GM11168 (cell line): ENCODE data around the gene HSPB8.
"Not testable (repeated sequence)": the region's sequence is repeated elsewhere in the genome, so short reads cannot be mapped to it uniquely, and the experiment has no call there.

Experiments used
- in situ Hi-C: fragments of 300-500 bp; cut with MboI; formaldehyde crosslinking; loops from one replicate; pipeline ENCODE4 v1.12.0; 2022; ENCODE audit warnings: low sequenced_read_pairs; ENCODE audit not compliant: unreplicated experiment

Gene HSPB8

DNA sequence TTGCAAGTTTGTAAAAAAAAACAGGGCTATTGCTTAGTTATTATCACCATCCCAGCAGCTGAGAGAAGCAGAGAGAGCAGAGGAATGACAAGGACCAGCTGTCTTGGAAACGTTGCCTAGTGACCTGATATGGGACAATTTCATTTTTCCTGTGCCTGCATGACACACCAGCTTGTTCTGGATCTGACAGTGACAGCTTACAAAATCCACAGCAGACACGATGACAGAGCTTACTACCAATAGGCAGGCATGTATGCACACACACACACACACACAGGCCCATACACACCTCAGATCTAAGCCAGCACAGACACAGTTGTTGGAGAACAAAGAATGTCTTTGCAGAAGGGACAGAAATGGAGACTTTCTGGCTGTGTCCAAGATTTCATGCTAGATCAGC, 25.4 kb downstream of the HSPB8 start:
- in situ Hi-C loops: no loop called here

DNA sequence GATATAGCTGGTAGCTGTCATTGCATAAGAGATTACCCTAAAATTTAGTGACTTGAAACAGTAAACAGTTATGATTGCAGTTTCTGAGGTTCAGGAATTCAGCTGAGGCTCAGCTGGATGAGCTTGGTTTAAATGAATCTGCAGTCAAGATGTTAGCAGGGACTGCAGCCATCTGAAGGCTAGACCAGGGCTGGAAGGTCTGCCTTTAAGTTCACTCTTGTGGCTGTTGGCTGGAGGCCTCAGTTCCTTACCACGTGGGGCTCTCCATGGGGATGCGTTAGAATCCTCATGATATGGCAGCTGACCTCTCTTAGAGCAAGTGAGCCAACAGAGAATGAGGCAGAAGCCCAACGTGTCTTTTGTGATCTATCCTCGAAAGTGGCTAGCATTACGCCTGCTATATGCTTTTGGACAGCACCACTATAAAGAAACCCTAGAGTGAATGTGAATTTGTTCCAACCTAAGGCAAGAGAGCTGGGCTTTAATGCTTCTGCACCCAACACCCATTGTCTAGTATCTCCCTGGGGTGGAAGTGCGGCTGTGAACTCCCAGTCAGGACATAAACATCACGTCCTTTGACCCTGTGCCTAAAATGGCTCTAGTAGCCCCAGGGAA, 26.0 kb downstream of the HSPB8 start:
- in situ Hi-C loops: no loop called here

DNA sequence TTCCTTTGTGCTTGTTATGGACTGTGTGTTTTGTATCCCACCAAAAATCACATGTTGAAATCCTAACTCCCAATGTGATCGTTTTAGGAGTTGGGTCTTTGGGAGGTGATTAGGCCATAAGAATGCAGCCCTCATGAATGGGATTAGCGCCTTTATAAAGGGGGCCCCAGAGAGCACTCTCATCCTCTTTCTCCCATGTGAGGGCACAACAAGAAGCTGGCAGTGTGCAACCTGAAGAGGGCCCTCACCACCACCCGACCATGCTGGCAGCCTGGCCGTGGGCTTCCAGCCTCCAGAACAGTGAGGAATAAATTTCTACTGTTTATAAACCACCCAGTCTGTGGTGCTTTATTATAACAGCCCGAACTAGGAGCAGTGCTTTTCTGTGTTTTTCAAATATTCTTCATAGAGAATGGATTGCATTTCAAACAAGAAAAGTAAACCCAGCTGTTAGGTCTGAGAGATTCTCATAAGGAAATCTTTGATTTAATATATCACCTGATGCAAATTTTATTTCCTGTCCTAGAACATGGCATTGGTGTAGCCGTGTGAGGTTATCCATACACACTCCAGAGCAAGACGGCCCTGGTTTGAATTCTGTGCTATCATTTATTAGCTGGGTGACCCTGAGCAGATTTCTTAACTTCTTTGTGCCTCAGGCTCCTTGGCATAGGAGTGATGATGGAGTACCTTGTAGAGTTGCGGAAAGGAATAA, 27.8 kb downstream of the HSPB8 start:
- in situ Hi-C loops: no loop called here

DNA sequence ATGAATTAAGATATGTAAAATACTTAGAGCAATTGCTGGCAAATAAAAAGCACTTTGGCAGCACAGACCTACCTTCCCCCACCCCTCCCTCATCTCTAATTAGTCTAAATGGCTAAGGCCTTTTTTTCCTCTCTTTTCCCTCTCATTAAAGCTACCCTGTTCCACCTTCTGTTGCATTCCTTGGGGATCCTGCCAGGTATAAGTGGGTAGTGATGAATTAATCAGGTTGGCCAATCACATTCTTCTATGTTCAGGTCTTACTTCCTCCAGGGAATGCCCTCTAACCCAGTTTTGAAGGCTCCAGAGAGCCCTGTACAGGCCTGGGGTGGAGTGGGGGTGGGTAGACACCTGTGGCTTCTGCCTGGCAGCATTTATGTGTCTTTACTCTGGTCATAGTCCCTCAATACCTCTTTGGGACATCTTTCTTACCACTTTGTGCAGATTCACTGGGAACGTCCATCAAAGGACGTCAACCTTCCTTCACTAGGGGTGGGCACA, 28.4 kb downstream of the HSPB8 start:
- in situ Hi-C loops: no loop called here

DNA sequence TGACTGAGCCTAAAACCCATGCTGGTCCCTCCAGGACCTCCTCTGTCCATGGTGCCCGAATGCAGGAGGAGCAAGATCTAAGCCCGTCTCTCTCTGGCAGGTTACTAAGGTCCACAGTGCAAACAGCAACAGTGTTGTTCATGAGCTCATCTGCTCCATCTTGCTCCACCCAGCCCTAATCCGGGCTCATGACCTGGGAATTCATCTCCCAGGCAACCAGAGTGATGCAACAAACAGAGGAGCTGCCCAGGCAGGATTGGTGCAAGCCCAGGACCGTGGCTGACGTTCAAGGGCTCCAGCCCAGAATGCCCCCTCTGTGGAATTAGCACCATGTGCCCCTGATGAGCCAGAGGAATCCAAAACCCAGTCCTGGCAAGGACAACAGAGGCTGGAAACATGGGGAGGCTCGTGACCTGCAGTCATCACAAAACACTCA, 29.9 kb downstream of the HSPB8 start:
- in situ Hi-C loops: no loop called here

DNA sequence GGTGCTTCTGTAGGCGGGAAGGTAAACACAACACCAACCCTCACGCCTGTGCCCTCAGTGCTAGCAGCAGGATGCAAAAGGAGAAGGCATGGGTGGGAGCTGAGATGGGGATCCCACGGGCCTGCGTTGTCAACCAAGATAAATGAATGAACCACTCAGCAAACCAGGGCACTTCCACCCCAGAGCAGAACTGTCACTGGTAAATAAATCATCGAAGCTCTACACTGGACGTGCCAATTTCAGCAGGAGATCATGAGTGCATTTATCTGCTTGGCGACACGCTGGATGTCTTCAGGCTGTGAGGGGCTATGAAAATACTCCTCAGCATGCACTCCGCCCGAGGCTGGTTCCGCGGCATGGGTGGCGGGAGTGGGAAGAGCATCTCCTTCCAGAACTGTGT, 33.2 kb downstream of the HSPB8 start:
- in situ Hi-C loops: no loop called here

DNA sequence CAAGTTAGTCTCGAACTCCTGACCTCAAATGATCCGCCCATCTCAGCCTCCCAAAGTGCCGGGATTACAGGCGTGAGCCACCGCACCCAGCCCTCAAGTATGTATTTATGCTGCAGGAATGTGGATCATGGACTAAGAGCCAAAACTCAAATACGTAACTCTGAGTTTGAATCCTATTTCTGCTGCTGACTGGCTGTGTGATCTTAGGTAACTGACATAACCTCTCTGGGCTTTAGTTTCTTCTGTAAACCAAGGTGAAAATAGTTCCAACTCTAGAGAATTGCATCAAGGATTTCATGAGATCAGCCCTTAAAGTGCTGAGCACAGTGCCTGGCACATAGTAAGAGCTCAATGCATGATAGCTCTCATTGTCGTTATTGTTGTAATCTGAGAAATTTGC, 37.4 kb downstream of the HSPB8 start:
- in situ Hi-C loops: no loop called here

DNA sequence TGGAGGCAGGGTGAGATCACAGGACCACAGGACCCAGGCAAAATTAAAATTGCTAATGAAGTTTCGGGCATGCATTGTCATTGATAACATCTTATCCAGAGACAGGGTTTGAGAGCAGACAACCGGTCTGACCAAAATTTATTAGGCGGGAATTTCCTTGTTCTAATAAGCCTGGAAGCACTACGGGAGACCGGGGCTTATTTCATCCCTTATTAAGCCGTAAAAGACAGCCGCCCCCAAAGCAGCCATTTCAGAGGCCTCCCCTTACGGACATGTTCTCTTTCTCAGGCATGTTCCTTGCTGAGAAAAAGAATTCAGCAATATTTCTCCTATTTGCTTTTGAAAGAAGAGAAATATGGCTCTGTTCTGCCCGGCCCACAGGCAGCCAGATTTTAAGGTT, 40.1 kb downstream of the HSPB8 start:
- in situ Hi-C loops: not testable (repeated sequence)

DNA sequence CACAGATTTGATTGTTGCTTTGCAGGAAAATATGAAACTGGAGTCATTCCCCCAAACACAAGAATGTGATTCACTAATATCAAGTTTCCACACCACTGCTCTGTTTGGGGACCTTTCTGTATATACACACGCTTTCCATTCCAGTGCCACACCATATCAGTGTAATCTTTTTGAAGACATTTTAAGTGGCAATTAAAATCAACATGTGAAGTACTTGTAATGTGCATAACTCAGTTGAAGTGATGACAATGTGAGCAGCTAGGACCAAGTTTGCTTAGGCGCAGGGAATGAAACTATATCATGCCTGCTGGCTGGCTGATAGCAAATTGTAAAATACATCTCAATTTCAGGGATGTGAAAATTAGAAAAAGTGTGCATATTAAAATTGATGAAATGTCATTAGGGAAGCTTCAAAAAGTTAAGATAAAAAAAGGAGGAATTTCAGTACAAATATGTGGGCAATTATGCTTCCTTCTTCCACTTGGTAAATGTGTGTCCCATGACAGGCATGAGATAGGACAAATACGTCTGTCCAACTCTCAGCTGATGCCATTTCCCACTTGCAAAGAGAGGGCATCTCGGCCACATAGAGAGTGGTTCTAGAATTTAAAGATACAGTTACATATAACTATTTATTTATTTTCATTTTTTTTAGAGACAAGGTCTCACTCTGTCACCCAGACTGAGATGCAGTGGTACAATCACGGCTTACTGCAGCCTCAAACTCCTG, 43.7 kb downstream of the HSPB8 start:
- in situ Hi-C loops: no loop called here

DNA sequence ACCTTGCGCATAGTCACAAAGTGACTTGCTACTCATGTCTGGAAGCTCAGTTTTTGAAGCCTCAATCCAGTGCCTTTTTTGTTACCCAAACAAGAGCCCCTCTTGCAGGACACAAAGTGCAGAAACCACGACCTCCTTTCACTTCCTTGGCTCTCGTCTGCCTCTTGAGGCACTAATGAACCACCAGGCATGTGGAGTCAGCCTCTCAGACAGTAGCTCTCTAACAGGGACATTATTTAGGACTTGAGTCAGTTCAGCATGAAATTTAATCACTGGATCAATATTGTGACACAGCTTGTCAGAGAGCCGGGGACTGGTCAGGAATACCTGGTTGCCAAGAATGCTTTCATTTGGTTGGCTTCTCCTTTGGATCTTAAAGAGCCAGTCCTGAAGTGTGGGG, 46.7 kb downstream of the HSPB8 start:
- in situ Hi-C loops: no loop called here

DNA sequence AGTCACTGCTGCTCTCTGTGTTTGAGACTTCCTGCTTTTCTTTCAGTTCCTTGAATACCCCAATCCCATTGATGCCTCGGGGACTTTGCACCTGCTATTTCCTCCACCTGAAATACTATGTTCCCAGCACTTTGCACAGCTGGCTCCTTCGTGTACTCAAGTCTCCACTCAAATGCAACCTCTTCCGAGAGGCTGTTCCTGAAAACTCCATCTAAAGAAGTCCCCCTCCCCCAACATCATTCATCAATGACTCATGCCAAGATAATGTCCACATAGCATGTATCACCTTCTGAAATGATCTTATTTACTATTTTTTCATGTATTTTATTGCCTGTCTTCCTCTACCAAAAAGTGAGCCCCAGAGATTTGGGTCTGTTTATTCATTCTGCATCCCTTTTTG, 48.6 kb downstream of the HSPB8 start:
- in situ Hi-C loops: no loop called here

DNA sequence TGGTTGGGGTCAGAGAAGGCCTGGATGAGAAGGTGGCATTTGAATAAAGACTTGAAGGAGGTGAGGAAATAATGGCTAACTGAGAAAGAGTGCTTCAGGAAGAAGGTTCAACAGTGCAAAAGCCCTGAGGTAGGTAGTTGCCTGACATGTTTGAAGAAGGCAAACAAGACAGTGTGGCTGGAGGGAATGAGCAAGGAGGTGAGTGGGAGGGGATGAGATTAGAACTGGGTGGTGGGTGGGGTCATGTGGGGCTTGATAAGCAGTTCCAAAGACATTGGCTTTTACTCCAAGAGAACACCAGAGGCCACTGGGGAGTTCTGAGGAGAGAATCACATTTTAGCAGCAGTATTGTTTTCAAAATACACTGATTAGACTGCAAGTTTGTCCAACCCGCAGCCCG, 50.5 kb downstream of the HSPB8 start:
- in situ Hi-C loops: no loop called here

DNA sequence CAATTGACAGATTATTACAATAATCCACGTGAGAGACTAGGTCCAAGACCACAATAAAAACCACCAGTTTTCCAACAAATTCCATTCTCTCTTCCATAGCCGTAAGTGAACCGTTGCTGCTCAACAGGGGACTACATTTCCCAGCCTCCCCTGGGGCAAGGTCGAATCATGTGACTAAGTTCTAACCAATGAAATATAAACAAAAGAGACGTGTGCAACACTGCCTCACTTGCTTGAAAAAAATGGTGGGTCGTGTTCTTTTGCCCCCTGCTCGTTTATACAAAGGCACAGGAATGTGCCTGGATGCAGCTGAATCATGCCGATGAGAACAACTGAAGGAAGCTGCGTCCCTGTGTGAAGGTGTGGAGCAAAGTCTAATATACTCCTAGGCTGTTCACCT, 51.1 kb downstream of the HSPB8 start:
- in situ Hi-C loops: no loop called here

DNA sequence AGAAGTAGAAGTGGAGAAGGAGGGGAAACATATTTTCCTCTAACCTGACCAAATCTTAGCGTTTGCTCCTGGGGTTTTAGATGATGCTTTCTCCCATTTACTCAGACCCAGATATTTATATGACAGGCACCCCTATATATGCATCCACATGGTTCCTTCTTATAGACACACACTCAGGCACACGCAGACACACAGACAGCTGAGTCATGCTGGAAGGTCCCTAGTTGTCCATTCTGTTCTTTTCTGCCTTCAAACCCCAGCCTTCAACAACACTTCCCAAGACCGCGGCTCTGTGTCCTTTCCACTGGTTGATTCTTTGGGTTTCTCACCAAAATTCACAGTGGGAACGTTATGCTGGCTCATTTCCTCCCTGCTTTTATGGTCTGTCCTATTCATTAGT, 52.1 kb downstream of the HSPB8 start:
- in situ Hi-C loops: no loop called here

DNA sequence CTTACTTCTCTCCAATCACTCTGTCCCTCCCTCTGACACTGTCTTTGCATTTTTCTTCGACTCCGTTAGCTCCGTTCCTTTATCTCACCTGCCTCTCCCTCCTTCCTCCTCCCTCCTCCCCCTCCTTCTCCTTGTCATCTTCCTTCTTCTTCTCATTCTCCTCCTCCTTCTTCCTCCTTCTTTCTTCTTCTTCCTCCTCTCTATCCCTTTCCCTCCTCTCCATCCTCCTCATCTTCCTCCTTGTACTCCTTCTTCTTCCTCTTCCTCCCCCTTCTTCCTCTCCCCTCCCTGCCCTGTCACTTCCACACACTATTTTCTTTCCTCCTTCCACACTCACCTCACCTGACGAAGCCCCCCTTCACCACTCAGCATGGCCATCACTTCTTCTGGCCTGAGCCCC, 53.0 kb downstream of the HSPB8 start:
- in situ Hi-C loops: no loop called here

DNA sequence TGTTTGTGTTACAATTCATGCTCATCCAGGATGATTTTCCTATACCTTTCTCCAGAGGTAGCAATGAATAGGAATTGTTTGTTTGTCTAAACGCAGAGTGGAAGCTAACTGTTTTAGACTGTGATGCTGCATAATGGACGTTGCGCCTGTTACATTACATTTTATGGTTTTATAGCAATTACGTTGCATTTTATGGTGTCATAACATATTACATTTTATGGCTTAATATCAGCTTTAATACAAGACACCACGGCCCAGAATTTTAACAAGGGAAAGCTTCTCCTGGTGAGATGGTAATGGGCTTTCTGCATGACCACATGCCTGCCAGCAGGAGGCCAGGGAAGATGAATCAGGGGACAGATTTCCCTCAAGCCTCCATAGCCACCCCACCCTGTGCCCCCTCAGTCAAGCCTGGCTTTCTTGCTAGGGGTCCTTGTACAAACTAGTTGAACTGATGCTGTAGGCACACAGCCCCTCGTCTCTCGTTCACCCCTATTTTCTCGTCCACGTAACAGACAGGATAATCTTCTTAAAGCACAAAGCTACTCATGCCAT, 56.5 kb downstream of the HSPB8 start:
- in situ Hi-C loops: no loop called here

DNA sequence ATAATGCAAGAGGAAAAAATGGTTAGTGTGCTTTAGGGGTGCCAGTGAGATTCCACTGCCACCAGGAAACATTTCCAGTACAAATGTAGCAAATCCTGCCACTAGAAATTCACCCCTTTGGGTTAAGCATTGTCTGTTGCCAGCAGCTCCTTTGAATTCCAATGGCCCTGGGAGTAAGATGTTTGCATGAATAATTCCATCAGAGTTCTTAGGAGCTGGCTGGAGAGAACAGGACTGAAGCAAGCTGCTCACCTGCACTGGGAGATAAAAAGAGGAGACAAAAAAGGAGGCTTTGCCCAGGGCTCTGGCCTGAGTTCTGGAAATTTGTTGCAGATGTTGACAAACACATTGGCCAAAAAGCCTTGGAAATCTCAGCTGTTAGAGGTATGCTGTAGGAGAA, 57.6 kb downstream of the HSPB8 start:
- in situ Hi-C loops: no loop called here

DNA sequence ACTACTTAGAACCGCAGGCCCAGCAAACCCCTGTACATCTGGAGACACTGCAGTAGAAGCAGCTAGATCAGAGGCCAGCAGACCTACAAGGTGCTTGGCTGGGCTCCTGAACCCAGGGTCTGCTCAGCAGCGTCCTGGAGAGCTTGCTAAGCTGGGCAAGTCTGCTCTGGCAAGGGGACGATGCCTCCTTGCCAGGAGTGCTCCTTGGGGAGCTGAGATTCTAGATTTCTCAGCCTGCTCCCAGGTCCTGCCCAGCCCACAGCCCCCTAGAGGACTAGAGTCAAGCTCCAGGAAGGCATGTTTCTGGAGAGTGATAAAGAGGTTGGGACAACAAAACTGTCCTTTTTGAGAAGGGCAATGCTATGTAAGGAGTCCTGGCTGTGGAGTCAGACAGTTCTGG, 60.3 kb downstream of the HSPB8 start:
- in situ Hi-C loops: no loop called here

DNA sequence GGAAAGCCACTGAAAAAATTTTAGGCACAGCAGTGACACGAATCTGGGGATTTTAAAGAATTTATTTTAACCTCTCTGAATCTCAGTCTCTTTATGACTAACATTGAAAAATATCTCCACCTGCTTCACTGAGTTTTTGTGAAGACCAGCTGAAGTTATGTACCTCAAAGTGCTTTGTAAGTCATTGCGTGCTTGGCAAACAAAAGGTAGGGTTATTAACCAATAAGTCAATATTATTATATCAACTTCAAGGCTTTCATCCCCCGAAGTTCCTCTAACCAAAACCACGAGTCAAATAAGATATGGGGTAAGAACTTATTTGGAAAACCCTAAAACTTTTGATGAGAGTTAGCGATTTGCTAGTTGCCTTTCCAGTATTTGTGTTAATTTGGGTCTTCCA, 62.3 kb downstream of the HSPB8 start:
- in situ Hi-C loops: no loop called here

DNA sequence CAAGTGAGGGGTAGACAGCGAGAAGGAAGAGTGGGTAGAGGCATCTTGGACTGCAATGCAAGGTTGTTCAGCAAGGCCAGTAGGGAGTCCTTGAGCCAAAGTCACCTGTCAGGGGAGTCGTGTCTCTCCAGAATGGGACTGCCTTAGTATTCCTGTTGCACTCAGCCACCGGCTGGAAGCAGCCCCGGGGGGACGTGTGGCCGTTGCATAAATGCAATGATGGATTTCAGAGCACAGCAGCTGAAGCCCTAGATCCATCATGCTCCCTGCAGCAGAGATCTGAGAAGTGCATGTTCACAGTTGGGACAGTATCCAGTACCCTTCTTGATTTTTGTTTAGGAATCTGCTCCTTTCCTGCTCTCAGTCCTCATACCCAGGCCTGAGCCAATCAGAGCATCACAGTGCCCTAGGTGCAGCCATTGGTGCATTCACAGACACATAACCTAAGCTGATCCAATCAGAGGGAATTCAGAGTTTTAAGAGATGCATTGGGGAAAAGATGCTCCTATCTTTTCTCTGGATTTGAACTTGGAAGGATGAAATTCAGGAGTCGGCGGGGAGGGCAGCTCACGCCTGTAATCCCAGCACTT, 62.9 kb downstream of the HSPB8 start:
- in situ Hi-C loops: no loop called here
